Testis (tissue), 5 donors: Measurements from ENCODE around the gene RNF225. TPM values are rescaled to one million over a fixed set of nuclear protein-coding genes. Genes with fewer than 3 reads are reported as not detected.
"Not testable (repeated sequence)": the region's sequence is repeated elsewhere in the genome, so short reads cannot be mapped to it uniquely, and the experiment has no call there.

Experiments
- DNase-seq: peaks from one replicate; pipeline ENCODE4 v3.0.0-alpha.2; 2019
- H3K27ac ChIP-seq, 2 donors: fragments of 200-600 bp; sonication (generic); one replicate each; pipeline ENCODE4 v1.5.1; 2019
- H3K27me3 ChIP-seq: fragments of 200-600 bp; sonication (generic); one replicate; pipeline ENCODE4 v1.5.1; 2019
- H3K36me3 ChIP-seq: fragments of 200-600 bp; sonication (generic); one replicate; pipeline ENCODE4 v1.5.1; 2017; ENCODE audit warnings: low read depth; ENCODE audit errors: missing control alignments
- H3K4me1 ChIP-seq: fragments of 200-600 bp; sonication (generic); one replicate; pipeline ENCODE4 v1.5.1; 2019
- H3K4me3 ChIP-seq, 2 donors: fragments of 200-600 bp; sonication (generic); one replicate each; pipeline ENCODE4 v1.5.1; 2017 to 2019
- H3K9me3 ChIP-seq: fragments of 200-600 bp; sonication (generic); one replicate; pipeline ENCODE4 v1.5.1; 2017
- CTCF ChIP-seq, 3 experiments: fragments of 450-650 bp in 2 of 3; fragments of 200-600 bp in 1 of 3; sonication (generic) in 1 of 3; IDR thresholded peaks; one replicate each; pipeline ENCODE4 v1.5.1; 2016 to 2019; ENCODE audit warnings: antibody characterized with exemption in 3 of 3, mild to moderate bottlenecking in 2 of 3, moderate library complexity in 1 of 3
- POLR2A ChIP-seq: fragments of 450-650 bp; IDR thresholded peaks from one replicate; pipeline ENCODE4 v1.6.1; 2017; ENCODE audit warnings: antibody characterized with exemption, mild to moderate bottlenecking, moderate library complexity
- whole genome bisulfite sequencing, 2 donors: methylation state at CpG; one replicate each; pipeline ENCODE4 v1.1.5; 2018; 5-methylcytosine and 5-hydroxymethylcytosine counted together
- intact Hi-C: fragments of 100-400 bp; cut with DNase I; formaldehyde crosslinking; loops from one replicate; pipeline ENCODE4 v1.15.1; 2023; ENCODE audit warnings: low total_unique reads
- long read RNA-seq, 2 donors: transcript quantifications; one replicate each; lab custom pipeline, GENCODE V29; 2026
- polyA plus RNA-seq: library from polyadenylated mRNA; stranded (reverse); fragments of 350-450 nt; fragmentation: Illumina TruSeq; extraction: RNeasy Lipid Tissue Mini Kit (QIAGEN cat#74804); gene quantifications from one replicate; pipeline ENCODE4 v1.2.3, GENCODE V29; 2014; ENCODE audit warnings: low read depth, low replicate concordance; ENCODE audit not compliant: insufficient read depth
- total RNA-seq, 2 donors: library from RNA; depleted of rRNA; stranded (reverse); fragments of >200 nt; gene quantifications; one replicate each; pipeline ENCODE4 v1.2.3, GENCODE V29; 2016

RNF225 gene
- total RNA-seq (not detected), polyA plus RNA-seq (not detected)
- long read RNA-seq, donor 1 = 0 reads
- long read RNA-seq, donor 2 = 0 reads

- no peak within 1 kb of the TSS for H3K27ac ChIP-seq
- H3K4me3 ChIP-seq = peak within 1 kb of the TSS; percentile 18 to 34
- WGBS, 2 donors = 9 to 45% methylated on average over 9 to 21 of the region's 21 CpGs
- H3K9me3 ChIP-seq = no peaks in the 10 kb centered on the region
- H3K4me1 ChIP-seq = peaks cover 6% of the 10 kb centered on the region
- H3K27me3 ChIP-seq = no peaks in the 10 kb centered on the region
- intact Hi-C loops = no loop called here
- H3K36me3 ChIP-seq = no peaks in the 10 kb centered on the region
- TF ChIP-seq POLR2A = no peak
- no peak for TF ChIP-seq CTCF (IDR thresholded peaks at IDR 0.05)
- no peak for DNase-seq
These were observed at the start of gene RNF225 for GRCh38 chr19:58395220-58395978. RNF225 (plus strand) TSS chr19:58395656; CDS start chr19:58396090, 434 bp downstream.

DNA sequence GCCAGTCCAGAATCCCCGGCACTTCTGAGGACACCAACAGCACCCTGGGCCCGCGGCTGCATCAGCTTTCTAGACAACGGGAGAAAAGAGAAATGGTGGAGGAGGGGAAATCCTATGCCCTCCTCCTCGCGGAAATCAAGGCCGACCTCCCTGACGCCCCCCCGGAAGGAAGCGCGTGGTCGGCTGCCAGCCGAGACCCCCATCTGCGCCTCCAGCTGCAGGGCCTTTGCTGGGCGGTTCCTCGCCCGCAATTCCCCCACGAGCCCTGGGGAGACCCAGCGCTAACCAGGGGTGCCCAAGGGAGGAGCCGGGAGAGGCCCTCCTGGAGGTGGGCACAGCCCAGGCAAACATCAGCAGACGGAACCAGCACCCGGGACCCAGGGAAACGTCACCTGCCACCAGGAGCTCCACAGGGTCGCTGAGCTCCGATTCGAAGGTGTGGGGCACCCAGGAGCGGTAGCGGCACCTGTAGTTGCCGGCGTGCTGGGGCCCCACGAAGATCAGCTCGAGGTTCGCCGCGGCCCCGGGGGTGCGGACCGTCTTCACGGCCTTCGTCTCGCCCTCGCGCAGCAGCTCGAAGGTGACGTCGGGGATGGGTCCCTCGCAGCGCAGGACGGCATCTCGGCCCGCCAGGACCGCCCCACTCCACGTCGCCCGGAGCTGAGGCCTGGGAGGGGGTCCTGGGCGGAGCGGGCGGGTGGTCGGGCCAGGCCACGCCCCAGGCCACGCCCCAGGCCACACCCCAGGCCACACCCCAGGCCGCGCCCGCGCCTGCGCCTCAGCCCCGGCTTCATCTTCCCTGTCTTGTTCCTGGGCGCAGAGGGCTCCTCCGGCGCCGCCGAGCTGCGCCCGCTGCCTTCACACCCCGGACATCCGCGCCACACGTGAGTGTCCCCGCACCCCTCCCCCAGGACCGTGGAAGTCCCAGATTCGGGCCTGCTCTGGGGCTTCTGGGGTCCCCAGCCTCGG, 48.2 kb upstream of the RNF225 start:
- H3K27me3 ChIP-seq = no peaks in the 10 kb centered on the region
- H3K4me3 ChIP-seq = peak overlapping the region; percentile 55 to 72
- intact Hi-C loops = no loop called here
- DNase-seq = peak; percentile 65
- H3K9me3 ChIP-seq = no peaks in the 10 kb centered on the region
- TF ChIP-seq CTCF (IDR thresholded peaks at IDR 0.05) = no peak
- no peak for TF ChIP-seq POLR2A
- WGBS, 2 donors = 2 to 3% methylated on average over 5 to 66 of the region's 82 CpGs
- no peaks in the 10 kb centered on the region for H3K36me3 ChIP-seq
- no peak overlapping the region for H3K27ac ChIP-seq
- H3K4me1 ChIP-seq = peaks cover 13% of the 10 kb centered on the region

DNA sequence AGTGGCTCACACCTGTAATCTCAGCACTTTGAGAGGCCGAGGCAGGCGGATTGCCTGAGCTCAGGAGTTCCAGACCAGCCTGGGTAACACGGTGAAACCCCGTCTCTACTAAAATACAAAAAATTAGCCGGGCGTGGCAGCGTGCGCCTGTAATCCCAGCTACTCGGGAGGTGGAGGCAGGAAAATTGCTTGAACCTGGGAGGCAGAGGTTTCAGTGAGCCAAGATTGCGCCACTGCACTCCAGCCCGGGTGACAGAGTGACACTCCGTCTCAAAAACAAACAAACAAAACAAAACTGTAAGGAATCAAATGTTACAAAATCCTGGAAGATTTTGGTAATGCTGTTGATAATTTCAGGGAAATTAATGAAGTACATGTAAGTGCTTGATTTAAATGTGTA, 47.4 kb upstream of the RNF225 start:
- H3K27me3 ChIP-seq, intact Hi-C loops, H3K9me3 ChIP-seq, H3K36me3 ChIP-seq, H3K27ac ChIP-seq, DNase-seq: not testable (repeated sequence)
- H3K4me1 ChIP-seq = peaks cover 13% of the 10 kb centered on the region
- peak overlapping the region; percentile 55 to 72 for H3K4me3 ChIP-seq
- WGBS, 2 donors = 11 to 23% methylated on average over 12 of the region's 12 CpGs

GRCh38 chr19:58349590-58349989, 45.9 kb upstream of the RNF225 start:
- 27 to 41% methylated on average over 8 of the region's 8 CpGs for WGBS, 2 donors
- peaks cover 13% of the 10 kb centered on the region for H3K4me1 ChIP-seq
- TF ChIP-seq CTCF (IDR thresholded peaks at IDR 0.05) (no peak), POLR2A (no peak)
- H3K27me3 ChIP-seq = no peaks in the 10 kb centered on the region
- no peak overlapping the region for H3K27ac ChIP-seq
- DNase-seq = no peak
- intact Hi-C loops = no loop called here
- H3K9me3 ChIP-seq = no peaks in the 10 kb centered on the region
- no peaks in the 10 kb centered on the region for H3K36me3 ChIP-seq
- H3K4me3 ChIP-seq = no peak overlapping the region
